IPS DF 4.7 (cell line): Measurements from ENCODE around the gene UBE2B.
"Not testable (repeated sequence)": the region's sequence is repeated elsewhere in the genome, so short reads cannot be mapped to it uniquely, and the experiment has no call there.

ENCODE experiments used
- DNase-seq: peaks from one replicate; pipeline ENCODE4 v3.0.0-alpha.2; 2013; ENCODE audit warnings: low spot score; ENCODE audit errors: extremely low read depth

The UBE2B gene

DNA sequence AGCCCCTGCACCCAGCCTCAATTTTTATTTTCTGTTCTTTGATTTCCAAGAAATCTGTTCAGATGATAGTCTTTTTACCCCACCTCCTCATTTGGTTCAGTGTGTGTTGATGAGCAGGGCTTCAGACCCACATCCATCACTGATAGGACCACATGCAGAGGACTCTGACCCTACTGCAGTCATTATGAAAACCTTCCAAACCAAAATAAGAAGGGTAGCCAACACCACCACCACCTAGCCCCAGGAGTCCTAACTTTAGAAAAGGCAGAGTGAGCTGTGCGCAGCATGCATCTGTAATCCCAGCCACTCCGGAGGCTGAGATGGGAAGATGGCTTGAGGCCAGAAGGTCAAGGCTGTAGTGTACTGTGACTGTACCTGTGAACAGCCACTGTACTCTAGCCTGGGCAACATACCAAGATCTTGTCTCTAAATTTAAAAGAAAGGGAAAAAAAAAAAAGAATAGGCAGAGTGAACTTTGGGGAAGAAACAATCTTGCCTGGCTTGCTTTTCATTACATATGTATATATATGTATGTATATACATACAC, 27.3 kb downstream of the UBE2B start:
- no peak for DNase-seq

DNA sequence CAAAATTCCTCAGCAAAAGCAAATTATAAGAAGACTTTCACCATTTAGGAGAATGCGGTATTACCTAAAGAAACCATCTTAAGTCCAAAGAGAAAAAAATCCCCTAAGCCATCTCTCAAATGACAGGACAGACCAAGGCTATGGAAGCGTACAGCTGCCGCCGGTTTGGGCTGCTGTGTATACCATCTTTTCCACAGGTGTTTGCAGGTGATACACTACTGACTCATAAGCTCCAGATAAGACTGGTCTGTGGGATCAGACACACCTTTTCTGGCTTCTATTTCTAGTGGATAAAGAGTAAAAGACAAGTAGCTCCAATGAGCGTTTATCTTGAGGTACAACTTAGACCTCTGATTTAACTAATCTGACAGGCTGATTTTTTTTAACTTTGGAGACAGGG, 32.6 kb downstream of the UBE2B start:
- no peak for DNase-seq

DNA sequence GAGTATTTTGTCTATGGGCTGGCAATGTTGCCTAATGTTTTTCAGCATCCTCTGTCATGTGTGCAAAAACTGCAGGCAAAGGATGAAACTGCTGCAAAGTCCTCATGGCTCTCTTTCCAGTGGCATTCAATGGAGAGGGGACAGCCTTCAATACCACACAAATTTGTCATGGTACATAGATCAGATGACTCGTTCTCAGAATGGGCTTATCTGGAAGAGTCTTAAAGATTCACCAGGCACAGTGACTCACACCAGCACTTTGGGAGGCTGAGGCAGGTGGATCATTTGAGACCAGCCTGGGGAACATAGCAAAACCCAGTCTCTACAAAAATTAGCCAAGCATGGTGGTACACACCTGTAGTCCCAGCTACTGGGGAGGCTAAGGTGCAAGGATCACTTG, 35.0 kb downstream of the UBE2B start:
- DNase-seq: no peak

DNA sequence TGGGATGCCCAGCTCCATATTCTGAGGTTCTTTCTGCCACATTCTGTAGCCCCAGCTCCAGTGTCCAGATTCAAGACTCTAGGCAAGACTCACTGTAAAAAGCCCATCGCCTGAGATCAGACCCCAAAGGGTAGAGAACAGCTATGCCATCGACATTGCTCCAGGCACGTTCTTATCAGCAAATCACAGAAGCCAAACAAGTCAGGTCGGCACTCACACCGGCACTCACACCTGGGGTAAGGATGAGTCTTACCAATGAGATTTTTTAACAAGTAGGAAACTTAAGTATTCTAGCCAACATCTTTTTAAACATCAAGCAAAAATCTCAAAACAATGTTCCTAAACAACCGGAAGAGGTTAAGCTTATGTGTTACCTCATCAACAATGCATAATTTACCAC, 38.0 kb downstream of the UBE2B start:
- no peak for DNase-seq

DNA sequence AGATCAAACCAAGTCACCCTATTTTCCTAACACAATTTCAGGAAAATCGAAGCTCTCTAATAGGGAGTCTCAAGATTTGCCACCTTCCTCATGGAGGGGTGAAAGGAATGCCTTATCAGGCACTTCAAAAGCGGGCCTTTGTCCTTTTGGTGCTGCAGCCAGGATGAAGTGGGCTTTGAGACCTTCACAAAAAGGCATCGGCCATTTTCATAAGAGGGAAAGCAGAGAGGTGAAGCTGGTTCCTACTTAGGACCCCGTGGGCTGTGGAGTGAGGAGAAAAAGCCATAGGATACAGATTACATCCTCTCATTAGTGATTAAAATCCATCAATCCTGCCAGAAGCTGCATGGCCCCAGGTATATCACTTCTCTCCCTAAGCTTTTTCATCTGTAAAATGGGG, 39.5 kb downstream of the UBE2B start:
- DNase-seq: no peak

DNA sequence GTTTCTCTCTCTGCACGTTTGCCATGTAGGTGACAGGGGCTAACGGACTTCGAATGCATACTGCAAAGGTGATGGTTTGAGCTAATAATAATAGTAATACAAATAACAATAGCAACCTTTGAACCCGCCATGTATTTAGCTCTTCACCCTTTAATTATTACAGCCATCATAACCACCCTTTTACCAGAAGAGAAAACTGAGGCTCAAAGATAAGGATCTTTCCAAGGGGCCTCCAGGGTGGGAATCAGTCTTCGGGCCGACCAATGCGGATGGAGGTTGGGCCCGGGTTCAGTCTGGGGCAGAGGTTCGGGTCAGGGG, 39.8 kb downstream of the UBE2B start:
- DNase-seq: no peak

DNA sequence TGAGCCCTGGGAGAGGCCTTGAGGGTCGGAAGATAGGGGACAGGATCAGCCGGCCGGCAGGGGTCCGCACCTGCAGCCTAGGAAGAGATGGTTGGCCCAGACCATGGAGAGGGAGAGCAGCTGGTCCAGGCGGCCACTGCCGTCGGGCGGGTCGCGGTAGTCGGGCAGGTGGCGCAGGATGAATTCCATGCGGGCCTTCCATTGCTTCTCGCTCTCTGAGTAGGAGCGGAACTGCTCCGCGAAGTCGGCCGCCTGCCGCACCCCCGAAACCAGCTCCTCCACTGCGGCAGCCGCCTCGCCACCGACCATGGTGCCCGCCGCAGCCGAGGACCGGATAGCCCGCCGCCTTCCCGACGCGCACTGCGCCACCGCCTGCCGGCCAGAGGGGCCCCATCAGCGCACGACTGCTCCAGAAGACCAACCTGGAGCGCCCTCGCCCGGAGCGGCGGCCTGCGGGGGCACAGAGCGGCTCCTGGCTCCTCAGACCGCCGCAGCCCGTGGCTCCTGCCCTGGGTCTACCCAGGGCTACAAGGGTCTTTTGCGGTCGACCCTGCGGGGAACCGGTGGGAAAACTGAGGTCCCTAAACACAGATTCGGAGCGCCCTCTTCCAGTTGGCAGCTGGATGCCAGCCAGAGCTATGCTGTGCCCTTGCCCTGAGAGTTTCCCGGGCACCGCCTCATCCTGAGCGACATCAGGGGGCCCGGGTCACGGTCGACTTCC, 40.3 kb downstream of the UBE2B start, which contains the start of gene CDKN2AIPNL:
Gene CDKN2AIPNL (minus strand): TSS at position 336 of the 721 bp plus-strand sequence. CDS start 27 bp downstream, at position 309.
- no peak for DNase-seq

DNA sequence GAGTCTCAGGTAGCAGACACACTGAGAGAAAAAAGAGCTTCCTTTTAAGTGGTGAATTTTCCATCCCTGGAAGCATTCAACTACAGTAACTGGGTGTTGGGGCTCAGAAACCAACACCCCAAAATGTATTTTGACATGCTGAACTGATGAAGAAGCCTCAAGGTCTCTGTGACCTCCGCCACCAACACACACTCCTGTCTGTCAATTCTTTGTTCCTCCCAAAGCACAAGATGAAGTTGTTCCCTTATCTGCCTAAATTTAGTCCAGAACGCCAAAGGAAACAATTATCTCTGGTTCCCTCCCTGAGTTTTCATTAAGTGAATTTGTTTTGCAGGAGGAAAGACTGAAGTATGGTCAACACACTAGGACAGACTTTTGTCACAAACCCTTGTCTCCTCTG, 41.7 kb downstream of the UBE2B start:
- DNase-seq: no peak

DNA sequence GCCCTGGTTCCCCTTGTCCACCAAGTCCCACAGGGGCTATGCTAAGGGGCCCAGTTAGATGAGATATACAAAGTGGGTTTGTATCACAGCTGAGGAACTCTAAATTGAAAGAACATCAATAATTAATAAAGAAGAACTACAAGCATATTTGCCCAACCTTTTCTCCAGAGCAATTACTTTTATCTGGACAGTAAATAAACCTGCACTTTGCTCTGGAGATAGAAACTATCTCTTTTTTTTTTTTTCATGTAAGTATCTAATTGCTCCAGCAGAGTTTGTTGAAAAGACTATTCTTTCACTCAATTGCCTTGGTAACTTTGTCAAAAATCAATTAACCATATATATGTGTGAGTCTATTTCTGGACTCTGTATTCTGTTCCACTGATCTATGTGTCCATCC, 46.3 kb downstream of the UBE2B start:
- DNase-seq: no peak

DNA sequence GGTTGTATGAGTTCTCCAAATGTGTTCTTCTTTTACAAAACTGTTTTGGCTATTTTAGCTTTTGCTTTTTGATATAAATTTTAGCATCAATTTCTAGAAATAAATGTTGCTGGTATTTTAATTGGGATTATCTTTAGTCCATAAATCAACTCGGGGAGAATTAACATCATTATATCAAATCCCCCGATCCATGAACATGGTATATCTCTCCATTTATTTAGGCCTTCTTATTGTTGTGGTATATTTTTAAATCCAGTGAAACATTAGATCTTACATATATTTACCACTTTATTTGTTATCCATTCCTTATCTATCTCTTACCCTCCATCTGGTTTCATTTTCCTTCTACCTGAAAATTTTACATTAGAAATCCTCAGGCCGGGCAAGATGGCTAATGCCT, 47.6 kb downstream of the UBE2B start:
- no peak for DNase-seq

DNA sequence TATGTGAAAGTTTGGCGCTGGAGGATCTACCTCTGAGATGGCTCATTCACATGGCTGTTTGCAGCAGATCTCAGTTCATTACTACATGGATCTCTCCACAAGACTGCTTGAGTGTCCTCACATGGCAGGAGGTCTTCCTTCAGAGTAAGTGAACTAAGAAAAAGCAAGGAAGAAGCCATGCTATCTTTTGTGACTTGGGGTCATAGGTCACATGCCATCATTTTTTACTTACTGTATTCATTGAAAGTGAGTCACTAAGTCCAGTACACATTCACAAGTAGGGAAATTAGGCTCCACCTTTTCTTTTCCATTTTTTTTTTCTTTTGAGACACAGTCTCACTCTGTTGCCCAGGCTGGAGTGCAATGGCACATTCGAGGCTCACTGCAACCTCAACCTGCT, 49.0 kb downstream of the UBE2B start:
- DNase-seq: no peak

DNA sequence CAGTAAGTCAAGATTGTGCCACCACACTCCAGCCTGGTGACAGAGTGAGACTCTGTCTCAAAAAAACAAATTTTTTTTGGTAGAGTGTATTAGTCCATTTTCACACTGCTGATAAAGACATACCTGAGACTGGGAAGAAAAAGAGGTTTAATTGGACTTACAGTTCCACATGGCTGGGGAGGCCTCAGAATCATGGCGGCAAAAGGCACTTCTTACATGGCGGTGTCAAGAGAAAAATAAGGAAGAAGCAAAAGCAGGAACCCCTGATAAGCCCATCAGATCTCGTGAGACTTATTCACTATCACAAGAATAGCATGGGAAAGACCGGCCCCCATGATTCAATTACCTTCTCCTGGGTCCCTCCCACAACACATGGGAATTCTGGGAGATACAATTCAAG, 49.7 kb downstream of the UBE2B start:
- DNase-seq: not testable (repeated sequence)

DNA sequence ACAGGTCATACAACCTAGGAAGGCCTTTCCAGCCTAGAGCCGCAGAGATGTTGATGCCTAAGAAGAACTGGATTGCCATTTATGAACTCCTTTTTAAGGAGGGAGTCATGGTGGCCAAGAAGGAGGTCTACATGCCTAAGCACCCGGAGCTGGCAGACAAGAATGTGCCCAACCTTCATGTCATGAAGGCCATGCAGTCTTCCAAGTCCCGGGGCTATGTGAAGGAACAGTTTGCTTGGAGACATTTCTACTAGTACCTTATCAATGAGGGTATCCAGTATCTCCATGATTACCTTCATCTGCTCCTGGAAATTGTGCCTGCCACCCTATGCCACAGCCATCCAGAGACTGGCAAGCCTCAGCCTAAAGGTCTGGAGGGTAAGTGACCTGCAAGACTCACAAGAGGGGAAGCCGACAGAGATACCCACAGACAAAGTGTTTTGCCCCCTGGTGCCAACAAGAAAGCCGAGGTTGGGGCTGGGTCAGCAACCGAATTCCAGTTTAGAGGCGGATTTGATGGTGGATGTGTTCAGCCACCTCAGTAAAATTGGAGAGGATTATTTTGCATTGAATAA, 51.5 kb downstream of the UBE2B start:
- no peak for DNase-seq

DNA sequence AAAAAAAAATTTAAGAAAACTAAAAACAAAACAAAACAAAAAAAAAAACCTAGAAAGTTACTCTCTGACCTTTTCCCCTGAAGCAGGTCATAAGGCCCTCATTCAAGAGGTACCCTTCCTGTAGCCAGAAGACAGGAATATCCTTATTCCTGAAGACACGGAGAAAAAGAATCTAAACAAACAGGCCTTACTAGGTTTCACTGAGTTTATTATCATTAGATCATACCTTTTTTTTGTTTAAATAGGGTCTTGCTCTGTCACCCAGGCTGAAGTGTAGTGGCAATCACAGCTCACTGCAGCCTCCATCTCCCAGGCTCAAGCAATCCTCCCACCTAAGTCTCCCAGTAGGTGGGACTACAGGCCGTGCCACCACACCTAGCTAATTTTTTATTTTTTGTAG, 52.0 kb downstream of the UBE2B start:
- no peak for DNase-seq

DNA sequence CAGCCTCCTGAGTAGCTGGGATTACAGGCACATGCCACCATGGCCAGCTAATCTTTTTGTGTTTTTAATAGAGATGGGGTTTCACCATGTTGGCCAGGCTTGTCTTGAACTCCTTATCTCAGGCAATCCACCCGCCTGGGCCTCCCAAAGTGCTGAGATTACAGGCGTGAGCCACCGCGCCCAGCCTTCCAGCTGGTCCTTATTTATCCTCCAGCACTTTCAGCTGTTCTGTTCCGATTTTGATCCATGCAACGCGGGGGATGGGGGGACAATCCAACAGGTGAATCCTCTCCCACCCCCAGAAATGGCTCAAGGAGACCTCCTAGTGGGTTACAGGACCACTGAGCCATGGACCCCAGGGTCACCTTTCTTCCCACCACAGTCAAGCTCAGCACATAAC, 55.0 kb downstream of the UBE2B start:
- DNase-seq: no peak

DNA sequence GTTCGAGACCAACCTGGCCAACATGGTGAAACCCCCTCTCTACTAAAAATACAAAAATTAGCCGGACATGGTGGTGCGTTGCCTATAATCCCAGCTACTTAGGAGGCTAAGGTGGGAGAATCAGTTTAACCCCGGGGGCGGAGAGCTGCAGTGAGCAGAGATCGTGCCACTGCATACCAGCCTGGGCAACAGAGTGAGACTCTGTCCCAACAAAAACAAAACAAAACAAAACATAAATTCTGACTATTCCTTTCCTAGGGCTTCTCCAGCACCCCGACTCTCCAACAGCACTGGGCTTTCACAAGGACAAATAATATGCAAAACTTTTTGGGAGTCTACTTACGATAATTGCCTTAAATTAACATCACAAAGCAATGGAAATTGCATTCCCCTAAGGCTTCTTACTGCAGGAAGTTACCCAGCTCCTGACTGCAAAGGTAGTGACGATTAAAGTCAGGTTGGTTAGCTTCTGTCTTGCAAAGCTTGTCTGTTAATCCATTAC, 56.2 kb downstream of the UBE2B start:
- peak; percentile 91 for DNase-seq

DNA sequence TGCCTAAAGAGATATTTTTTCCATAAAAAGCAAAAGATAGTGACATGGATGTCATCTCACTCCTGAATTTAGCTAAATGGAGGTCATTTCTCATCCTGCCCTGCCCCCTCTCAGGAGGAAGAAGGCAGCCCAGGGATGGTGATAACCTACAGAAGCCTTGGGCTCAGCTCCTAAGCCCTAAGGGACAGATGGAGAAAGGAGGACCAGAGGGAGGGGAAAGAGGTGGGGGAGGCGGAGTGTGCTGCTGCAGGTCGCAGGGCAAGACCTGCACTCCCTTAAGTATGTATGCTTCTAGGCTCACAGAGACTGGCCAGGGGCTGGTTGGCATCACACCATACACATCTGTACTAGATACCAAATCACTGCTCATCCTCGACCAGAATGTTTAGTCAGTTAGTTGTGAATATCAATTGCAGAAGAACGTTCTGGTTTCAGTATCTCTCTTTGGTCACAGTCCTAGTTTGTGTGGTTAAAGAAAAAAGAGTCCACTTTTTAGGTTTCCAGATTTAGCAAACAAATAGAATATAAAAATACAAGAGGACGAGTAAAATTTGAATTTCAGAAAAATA, 58.7 kb downstream of the UBE2B start:
- DNase-seq: no peak

DNA sequence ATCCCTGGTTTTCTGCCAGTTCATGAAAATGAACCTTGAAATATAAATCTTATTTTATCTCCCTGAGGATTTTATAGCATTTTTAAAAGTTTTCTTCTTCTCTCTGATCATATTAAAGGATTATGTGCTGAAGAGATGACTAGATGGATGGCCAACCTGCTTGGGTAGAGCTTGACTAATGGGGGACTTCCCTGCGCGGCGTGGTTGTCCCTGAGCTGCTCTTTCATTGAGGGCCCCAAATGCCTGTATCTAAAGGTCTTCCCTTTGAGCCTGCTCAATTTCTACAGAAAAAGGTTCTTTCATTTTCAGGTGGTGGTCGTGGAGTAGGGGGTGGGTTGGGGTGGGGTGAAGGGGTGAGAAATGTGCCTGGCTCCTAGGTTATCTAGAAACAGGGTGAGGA, 60.8 kb downstream of the UBE2B start:
- DNase-seq: no peak

DNA sequence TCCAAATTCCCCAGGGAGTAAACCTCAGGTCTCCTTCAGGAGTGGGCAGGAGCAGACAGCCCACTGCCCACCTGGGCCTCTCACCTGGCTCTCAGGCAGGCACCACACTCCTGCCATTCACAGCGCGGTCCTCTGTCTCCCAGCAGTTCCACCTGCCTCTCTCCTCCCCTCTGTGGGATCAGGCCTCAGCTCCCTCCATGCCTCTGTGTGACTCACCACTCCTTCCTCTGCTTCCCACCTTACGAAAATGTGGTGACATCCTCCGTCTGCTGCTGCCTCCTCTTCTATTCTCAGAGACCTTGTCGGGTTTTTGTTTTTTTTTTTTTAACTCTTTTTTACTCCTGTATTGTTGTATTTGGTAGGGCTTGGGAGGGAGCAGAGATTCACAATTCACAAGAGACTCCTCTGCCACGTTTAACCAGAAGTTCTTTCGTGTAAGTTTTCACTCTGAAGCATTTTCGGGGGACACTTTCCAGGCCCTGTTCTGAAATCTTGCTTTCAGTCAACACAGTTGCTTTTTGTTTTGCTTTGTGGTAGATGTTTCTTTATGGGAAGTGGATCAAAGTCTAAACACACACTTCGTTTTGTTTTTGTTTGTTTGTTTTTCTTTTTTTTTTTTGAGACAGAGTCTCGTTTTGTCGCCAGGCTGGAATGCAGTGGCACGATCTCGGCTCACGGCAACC, 61.4 kb downstream of the UBE2B start:
- no peak for DNase-seq

DNA sequence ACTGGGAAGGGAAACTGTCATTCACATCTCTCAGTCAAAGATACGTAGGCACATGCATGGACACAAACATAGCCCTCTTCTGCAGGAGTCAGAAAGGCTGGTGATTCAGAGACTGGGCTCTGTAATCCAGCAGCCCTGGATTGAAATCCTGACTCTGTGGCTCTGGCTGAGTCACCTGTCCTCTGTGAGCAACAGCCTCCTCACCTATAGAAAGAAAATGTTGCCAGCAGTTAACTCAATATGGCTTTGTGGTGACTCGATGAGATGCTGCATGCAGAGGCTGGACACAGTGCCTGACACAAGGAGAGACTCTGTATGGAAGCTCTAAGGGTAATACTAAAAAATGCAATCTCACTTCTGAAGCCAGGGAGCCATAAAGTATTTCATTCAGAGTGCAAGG, 64.2 kb downstream of the UBE2B start:
- DNase-seq: no peak

DNA sequence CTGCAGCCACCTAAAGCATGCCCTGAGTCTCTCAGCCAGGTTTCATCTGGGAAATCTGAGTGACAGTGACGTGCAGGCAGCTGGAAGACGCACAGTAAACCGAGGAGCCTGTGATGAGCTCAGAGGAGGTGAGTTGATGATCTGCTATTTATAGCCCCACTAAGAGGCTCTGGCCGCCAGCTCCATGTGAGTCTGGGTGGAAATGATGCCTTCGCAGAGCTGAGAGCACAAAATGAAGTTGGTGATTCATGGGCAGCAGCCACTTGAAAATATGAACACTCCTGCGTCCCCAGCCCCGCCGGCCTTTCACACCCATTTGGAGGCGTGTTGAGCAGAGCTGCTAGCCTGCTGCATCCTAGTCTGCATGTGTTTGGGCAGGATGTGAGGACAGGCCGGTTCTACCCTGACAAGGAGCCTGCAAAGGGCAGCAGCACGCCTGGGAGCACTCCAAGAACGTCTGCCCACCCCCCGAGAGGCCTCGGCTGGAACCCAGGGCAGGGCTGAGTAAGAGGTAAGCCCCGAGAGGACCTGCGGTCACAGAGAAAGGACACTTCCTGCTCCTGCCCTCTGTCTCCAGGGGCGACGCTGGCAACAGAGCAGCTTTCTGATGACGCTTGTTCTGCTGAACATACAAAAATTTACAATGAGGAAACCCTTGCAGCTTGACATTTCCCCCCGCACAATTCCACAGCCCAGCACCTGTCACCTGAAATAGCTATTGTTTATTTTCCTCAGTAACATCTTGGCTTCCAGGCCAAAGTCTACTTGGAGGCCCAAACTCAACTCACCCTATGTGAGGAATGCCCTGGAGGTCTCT, 65.4 kb downstream of the UBE2B start:
- no peak for DNase-seq
